HG03103 (cell line): ENCODE measurements around the gene MRPS31.
"Not testable (repeated sequence)": the region's sequence is repeated elsewhere in the genome, so short reads cannot be mapped to it uniquely, and the experiment has no call there.

ENCODE experiments used
- ATAC-seq: cut with Tn5 transposase; IDR thresholded peaks from one replicate; pipeline ENCODE4 v1.9.1; 2021; ENCODE audit warnings: low read depth; ENCODE audit not compliant: unreplicated experiment

MRPS31 gene

DNA sequence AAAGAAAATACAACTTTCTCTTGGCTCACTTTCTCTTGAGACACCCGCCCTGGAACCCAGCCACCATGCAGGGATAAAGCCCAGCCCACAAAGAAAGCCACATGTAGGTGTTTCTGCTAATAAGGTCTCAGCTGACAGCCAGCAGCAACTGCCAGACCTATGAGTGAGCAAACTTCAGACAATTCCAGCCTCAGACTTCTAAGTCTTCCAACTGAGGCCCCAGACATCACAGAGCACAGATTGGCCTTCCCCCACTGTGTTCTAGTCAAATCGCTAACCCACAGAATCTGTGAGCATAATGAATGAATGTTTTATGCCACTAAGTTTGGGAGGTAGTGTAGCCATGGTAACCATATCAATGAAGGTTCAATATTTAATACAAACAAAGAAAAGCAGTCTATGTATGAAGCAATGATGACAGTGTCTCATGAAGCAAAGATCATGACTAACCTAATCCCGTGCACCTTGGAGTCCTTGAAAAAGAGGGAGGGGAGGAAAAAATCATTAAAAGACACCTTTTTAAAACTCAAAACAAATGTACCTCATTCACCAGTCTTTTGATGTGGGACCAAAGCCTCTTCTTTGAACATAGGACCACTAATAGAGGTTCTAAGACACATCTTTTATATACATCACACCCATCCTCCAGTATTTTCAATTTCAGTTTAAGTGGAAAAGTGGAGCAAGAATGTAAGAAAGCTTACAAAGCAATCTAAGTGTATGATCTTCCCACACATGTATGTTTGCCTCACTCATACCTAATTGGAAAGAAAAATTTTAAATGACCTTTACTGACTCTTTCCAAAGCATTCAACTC is 6.2 kb downstream of the MRPS31 start:
- ATAC-seq: no peak

DNA sequence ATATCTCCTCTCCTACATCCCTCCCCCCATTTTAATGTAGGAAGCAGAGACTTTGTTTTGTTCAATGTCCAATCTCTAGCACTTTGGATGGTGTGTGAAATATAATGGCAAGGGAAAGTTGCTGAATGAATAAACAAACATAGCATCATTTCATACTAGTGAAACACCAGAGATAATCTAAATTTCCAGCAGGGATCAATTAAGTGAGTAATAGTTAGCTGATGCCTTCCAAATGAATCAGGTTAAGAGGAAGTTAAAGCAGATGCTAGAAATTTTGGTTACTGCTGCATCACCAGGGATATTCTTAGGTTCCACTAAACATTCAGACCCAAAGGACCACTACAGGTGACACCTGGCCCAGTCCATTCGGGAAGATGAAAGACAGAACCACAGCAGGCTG is 8.1 kb downstream of the MRPS31 start:
- no peak for ATAC-seq

DNA sequence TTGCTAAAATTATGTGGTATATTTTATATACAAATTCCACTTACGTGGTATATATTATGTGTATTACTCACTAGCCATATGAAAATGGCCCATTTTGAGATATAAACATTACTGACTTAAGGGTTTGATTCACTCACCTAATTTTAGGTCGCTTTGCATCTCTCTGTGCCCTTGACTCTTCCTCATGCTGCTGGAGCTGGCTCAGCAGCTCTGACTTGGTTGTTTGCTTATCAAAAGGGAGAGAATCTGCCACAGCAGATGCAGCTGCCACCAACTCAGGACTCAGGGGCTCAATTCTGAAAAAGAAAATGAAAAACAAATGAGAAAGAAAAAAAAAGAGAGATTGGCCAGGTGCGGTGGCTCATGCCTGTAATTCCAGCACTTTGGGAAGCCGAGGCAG is 12.2 kb downstream of the MRPS31 start:
- no peak for ATAC-seq

DNA sequence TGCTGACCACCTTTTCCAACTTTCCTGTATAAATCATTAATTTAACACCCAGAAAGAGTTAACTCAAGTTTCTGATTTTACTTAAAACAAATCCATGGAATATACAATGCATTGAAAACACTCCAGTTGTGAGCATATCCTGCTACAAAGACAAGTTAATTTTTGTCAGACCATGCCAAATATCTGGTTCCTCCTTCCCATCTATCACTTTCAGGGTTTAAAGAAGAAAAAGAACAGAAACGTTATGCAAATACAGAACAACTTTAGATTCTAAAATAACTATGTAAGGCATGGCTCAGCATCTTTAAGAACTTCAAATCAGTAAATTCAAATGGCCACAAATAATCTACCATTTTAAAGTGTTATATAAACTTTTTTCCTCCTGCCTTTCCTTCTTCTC is 14.9 kb downstream of the MRPS31 start:
- ATAC-seq: no peak

DNA sequence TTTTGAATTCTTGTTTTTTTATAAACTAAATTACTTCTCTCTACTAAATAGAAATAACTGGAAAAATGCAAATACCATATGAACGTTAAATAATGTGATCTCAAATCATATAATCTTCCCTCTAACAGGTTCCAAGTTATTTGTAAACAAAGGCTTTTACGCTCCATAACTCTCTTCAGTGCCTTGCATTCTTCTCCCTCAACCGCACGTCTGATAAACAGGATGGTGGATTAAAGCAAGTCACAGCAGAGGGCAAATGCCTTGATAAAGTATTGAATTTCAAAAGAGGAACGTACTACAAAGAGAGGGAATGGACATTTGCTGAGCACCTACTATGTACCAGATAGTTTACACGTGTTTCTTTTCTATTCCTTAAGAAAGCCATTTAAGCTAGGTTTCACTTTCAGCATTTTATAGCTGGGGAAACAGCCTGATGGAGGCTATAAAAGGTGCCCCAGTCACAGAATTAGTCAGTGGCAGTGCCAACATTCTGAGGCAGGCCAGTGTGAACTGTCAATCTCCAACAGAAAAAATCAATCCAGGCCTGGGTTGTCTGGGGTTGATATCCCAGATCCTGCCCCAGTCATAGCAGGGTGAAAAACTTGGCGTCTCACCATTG is 15.8 kb downstream of the MRPS31 start:
- ATAC-seq: no peak

DNA sequence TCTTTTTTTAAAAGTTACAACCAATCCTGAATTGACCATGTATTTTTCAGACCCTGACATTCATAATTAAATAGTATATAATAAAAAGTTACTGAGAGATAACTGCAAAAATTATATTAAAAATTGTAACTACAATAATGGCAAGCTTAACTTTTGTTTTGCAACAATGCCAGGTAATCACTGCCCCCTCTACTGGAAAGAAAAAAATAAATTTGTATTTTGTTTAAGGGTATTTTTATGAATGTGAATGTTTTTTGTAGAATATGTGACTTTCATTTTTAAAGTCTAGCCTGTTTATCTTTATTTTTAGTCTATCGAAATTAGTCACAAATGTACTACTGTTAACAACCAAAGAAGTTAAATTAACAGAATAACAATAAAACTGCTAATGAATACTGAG is 21.7 kb downstream of the MRPS31 start:
- ATAC-seq: no peak

DNA sequence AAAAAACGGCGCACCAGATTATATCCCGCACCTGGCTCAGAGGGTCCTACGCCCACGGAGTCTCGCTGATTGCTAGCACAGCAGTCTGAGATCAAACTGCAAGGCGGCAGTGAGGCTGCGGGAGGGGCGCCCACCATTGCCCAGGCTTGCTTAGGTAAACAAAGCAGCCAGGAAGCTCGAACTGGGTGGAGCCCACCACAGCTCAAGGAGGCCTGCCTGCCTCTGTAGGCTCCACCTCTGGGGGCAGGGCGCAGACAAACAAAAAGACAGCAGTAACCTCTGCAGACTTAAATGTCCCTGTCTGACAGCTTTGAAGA is 35.8 kb downstream of the MRPS31 start:
- not testable (repeated sequence) for ATAC-seq

DNA sequence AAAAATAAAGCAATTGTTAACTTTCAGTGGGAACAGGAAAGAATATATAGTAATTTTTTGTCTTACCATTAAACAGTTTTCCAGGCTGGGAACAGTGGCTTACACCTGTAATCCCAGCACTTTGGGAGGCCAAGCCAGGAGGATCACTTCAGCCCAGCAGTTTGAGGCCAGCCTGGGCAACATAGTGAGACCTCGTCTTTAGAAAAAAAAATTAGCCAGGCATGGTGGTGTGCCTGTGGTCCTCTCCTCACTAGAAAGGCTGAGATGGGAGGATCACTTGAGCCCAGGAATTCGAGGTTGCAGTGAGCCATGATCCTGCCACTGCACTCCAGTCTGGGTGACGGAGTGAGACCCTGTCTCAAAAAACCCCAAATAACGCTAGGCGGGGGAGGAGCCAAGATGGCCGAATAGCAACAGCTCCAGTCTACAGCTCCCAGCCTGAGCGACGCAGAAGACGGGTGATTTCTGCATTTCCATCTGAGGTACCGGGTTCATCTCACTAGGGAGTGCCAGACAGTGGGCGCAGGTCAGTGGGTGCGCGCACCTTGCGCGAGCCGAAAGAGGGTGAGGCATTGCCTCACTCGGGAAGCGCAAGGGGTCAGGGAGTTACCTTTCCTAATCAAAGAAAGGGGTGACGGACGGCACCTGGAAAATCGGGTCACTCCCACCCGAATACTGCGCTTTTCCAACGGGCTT is 36.3 kb downstream of the MRPS31 start:
- ATAC-seq: not testable (repeated sequence)

DNA sequence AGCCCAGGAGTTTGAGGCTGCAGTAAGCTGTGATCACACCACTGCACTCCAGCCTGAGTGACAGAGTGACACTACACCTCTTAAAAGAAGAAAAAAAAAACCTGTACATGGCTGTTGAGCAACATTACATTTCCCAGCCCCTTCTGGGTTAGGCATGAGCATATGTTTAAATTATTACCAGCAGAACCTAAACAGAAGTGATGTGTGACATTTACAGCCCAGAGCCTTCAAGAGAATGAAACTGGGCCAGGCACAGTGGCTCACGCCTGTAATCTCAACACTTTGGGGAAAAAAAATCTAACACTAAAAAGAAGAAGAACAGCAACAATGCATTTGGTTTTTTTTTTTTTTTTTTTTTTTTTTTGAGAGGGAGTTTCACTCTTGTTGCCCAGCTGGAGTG is 38.3 kb downstream of the MRPS31 start:
- ATAC-seq: no peak

DNA sequence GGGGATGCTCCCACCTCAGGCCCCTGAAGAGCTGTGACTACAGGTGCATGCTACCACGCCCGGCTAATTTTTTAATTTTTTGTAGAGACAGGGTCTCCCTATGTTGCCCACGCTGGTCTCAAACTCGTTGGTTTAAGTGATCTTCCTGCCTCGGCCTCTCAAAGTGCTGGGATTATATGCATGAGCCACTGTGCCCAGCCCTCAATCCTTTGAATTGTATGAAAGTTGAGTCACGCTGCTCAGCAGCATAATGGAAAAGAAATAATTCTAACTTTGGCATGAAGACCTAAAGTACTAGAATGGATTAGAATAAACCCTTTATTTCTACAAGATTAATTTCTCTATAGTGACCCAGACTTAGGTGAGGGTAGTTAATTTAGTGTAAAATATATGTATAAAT is 42.4 kb downstream of the MRPS31 start:
- no peak for ATAC-seq

DNA sequence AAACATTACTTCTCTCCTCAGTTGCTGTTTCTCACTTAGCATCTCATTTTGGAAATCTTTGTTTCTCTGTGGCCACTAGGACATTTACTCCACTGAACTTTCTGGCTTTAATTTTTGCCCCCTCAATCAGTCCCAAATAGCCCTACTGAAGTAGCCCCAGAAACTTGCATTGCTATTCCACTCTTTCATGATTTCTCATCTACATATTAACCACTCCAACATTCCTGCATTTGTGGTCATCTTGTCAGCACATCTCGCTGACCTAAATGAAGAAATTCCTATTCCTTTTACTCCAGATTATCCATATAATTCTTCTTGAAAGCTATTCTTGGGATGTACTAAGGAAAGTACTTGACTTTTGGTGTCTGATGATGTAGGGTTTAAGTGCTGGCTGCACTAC is 56.6 kb downstream of the MRPS31 start:
- not testable (repeated sequence) for ATAC-seq

DNA sequence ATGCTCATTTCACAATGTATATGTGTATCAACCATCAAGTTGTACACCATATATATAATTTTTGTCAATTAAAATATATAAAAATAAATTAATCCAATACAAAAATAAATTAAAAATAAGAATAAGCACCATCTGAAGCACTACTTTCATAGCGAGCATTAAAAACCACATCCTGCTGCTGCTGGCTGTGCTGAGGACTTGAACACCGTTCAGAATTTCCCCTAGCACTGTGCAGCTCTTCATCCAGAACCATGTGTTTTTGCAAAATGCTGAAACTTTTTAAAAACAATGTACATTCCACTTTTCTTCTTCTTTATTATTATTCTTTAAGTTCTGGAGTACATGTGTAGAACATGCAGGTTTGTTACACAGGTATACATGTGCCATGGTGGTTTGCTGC is 64.6 kb downstream of the MRPS31 start:
- no peak for ATAC-seq

DNA sequence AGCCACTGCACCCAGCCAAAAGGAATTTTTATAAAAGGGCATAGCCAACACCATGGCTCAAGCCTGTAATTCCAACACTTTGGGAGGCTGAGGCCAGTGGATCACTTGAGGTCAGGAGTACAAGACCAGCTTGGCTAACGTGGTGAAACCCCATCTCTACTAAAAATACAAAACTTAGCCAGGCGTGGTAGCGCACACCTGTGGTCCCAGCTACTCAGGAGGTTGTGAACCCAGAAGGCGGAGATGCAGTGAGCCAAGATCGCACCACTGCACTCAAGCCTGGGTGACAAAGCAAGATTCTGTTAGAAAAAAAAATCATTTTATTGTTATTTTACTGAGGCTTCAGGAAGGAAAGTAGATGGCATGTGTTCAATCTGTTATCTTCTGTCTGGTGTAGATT is 73.3 kb downstream of the MRPS31 start:
- ATAC-seq: peak; percentile 61

DNA sequence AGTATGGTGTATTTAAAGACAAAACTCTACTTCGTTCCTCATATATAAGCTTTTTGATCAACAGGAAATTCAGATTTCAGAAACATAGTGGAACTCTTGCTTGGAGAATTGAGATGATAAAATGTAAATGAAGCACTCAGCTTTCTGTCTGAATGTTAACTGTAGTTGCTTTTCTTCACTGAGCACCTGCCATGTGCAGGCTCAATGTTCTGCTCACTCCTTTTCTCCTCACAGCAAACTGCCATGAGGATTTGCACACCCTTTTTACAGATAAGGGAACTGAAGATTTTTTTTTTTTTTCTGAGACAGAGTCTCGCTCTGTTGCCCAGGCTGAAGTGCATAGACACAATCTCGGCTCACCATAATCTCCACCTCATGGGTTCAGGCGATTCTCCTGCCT is 76.6 kb downstream of the MRPS31 start:
- no peak for ATAC-seq

DNA sequence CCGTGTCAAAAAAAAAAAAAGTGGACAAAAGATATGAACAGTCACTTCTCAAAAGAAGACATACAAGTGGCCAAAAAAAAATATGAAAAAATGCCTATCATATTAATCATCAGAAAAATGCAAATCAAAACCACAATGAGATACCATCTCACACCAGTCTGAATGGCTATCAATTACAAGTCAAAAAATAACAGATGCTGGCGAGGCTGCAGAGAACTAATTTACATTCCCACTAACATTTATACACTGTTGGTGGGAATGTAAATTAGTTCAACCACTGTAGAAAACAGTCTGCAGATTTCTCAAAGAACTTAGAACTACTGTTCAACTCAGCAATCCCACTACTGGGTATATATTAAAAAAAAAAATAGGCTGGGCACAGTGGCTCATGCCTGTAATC is 78.0 kb downstream of the MRPS31 start:
- ATAC-seq: no peak

DNA sequence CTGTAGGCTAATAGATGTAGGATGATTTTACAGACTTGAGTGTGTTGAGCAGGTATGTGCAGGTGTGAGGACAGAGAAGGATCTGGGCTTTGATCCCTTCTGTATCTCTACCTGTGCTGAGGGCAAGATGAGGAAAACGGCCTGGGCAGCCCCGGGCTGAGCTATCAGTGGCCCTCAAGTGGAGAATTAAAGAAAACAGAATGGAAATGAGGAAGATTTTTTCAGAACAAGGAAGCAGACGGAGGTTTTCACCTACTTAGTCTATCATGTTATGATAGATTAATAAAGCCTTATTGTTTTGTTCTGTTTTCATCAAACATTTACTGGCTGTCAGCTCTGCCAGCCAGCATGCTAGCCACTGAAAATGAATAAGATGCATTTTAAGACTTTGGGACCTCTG is 82.2 kb downstream of the MRPS31 start:
- no peak for ATAC-seq

DNA sequence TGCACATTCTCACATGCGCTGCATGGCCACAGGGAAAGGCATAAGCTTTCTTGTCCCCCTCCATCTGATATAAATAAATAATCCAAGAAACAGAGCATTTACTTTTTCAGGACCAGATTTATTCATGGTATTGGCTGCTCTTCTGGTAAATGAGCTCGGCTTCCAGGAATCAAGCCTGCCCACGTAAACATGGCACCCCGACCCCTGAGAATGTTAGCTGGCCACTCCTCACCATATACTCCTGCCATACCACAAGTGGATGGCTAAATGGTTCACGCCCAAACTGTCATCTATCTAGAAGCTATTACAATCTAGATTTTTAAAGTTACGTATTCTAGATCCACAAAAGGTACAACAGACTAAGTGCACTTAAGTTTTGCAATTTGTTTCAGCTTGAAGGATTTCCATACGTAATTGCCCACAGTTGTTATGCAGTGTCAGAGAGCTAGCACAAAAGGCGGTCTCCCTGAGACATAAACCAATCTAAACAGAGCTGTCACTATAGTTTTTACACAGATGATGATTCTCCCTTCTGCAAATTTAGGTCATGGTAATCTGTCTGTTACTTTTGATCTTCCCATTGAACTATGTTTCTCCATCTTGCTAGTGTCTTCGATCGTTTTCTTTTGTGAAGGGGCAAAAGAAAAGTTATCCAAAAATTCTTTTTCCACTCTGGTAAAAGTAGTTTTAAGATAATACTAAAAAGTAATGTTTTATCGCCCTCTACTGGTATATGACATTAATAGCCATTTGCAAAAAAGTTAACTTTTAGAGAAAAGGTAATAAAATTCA is 88.3 kb downstream of the MRPS31 start:
- ATAC-seq: no peak

DNA sequence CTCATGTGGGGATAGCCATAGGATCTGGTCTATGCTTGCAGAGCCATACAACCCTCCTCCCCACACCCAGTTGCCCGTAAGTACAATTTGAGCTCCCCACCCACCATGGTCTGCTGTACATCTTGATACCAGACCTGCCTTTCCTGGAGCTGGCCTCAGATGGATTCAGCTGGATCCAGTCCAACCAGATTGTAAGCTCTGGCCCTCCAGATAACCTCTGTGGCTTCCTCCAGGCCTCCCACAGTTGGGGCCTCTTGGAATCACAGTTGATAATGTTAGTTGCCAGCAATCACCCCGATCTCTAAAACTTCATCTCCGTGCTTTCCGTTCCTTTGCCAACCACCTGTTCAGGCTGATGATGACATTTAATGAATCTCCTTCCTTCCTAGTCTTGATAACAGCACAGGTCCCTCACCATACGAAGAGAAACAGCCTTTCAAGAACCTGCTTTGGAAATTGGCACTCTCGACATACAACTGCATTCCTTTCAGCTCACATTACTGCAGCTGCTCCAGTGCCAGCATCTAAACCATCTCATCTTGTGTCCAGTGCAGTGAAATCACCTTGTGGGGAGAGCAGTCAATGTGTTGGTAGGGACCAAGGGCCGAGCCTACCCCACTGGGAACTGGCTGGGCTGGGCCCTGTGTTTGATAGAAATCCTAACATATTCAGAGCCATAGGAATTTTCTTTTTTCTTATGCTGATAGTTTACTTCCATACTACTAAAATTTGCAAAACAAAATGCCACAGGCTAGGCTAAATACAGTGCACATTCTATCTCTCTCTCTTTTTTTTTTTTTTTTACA is 89.4 kb downstream of the MRPS31 start:
- no peak for ATAC-seq

DNA sequence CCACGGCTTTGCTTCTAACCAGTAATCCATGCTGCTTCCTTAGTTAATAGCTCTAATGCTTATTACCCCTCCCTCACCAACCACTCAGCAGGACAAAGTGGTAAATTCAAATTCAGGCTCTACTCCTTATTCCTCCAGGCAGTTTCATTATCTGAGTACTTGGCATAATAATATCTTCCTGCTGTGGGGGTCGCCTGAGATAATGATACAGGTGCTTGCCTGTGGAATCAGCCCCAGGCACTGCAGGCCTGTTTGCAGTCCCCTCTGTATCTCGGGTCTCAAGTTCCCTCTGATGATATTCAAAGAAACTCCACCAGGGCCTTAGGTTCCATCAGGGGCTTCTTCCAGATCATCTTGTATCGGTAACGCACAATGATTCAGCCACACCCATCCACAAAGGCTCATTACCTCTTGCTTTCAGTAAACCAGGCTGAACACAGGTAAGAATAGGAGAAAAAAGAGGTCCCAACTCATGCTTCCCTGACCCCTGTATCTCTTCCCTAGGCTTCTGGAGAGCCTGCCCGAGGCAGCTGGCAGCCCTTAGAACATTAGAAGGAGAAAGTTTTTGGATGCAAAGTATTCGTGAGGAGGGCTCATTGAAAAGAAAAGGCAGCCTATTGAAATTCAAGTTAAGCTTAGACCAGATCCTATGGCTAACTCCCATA is 90.2 kb downstream of the MRPS31 start:
- ATAC-seq: no peak

DNA sequence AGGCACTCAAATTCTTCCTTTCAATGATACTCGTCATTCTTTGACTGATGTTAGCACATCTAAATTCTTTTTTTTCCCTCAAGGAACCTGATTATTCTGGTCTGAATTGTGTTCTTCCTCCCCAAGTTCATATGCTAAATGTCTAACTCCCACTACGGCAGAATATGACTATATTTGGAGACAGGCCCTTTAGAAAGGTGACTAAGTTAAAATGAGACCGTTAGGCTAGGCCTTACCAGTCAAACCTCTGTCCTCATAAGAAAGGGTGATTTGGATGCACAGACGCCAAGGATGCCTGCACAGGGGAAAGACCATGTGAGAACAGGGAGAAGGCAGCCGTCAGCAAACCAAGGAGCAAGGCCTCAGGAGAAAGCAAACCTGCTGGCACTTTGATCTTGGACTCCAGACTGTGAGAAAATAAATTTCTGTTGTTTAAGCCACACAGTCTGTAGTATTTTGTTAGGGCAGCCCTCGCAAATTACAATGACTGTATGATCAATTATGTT is 91.5 kb downstream of the MRPS31 start:
- no peak for ATAC-seq
